Measurements from ENCODE around the gene HSPG2.

Gene HSPG2

GRCh38 chr1:21865609-21865942, 71.5 kb downstream of the HSPG2 start:
- Histone ChIP-seq H3K27ac (ENCODE audit: low read depth in 2 of 2, low read length in 2 of 2) (peak overlapping the region; percentile 1 to 65), H3K9ac (ENCODE audit: low read depth in 1 of 2, low read length in 2 of 2) (no peak overlapping the region), H3K36me3 (ENCODE audit: control insufficient read depth in 2 of 2, insufficient read depth in 2 of 2, low read length in 2 of 2) (peaks cover 24 to 30% of the 10 kb centered on the region in 2 donors), H3K4me1 (ENCODE audit: control insufficient read depth in 2 of 2, insufficient read depth in 2 of 2, low read length in 2 of 2) (peaks cover 2 to 3% of the 10 kb centered on the region in 2 donors), H3K4me3 (ENCODE audit: low read length in 2 of 2) (no peak overlapping the region), H3K27me3 (ENCODE audit: control insufficient read depth in 2 of 2, insufficient read depth in 2 of 2, low read length in 2 of 2) (no peaks in the 10 kb centered on the region), H3K9me3 (ENCODE audit: control insufficient read depth in 2 of 2, low read length in 2 of 2) (no peaks in the 10 kb centered on the region)

- Histone ChIP-seq H3K9me3 (ENCODE audit: control insufficient read depth in 2 of 2, low read length in 2 of 2) (no peaks in the 10 kb centered on the region), H3K4me1 (ENCODE audit: control insufficient read depth in 2 of 2, insufficient read depth in 2 of 2, low read length in 2 of 2) (peaks cover 0 to 2% of the 10 kb centered on the region in 2 donors), H3K36me3 (ENCODE audit: control insufficient read depth in 2 of 2, insufficient read depth in 2 of 2, low read length in 2 of 2) (peaks cover 30 to 35% of the 10 kb centered on the region in 2 donors), H3K27me3 (ENCODE audit: control insufficient read depth in 2 of 2, insufficient read depth in 2 of 2, low read length in 2 of 2) (no peaks in the 10 kb centered on the region), H3K4me3 (ENCODE audit: low read length in 2 of 2) (no peak overlapping the region), H3K9ac (ENCODE audit: low read depth in 1 of 2, low read length in 2 of 2) (no peak overlapping the region), H3K27ac (ENCODE audit: low read depth in 2 of 2, low read length in 2 of 2) (peak overlapping the region in 1 of 2 donors; percentile 65)
These were observed 72.4 kb downstream of the HSPG2 start for GRCh38 chr1:21864730-21865129.

GRCh38 chr1:21863981-21864380, 73.1 kb downstream of the HSPG2 start:
- Histone ChIP-seq H3K9me3 (ENCODE audit: control insufficient read depth in 2 of 2, low read length in 2 of 2) (no peaks in the 10 kb centered on the region), H3K27ac (ENCODE audit: low read depth in 2 of 2, low read length in 2 of 2) (no peak overlapping the region), H3K4me3 (ENCODE audit: low read length in 2 of 2) (no peak overlapping the region), H3K9ac (ENCODE audit: low read depth in 1 of 2, low read length in 2 of 2) (no peak overlapping the region), H3K4me1 (ENCODE audit: control insufficient read depth in 2 of 2, insufficient read depth in 2 of 2, low read length in 2 of 2) (peaks cover 0 to 2% of the 10 kb centered on the region in 2 donors), H3K27me3 (ENCODE audit: control insufficient read depth in 2 of 2, insufficient read depth in 2 of 2, low read length in 2 of 2) (no peaks in the 10 kb centered on the region), H3K36me3 (ENCODE audit: control insufficient read depth in 2 of 2, insufficient read depth in 2 of 2, low read length in 2 of 2) (peaks cover 34 to 41% of the 10 kb centered on the region in 2 donors)

GRCh38 chr1:21861602-21862429, 75.3 kb downstream of the HSPG2 start:
- no peak overlapping the region for H3K9ac ChIP-seq (ENCODE audit: low read depth in 1 of 2, low read length in 2 of 2)
- no peaks in the 10 kb centered on the region for H3K27me3 ChIP-seq (ENCODE audit: control insufficient read depth in 2 of 2, insufficient read depth in 2 of 2, low read length in 2 of 2)
- H3K9me3 ChIP-seq (ENCODE audit: control insufficient read depth in 2 of 2, low read length in 2 of 2), result no peaks in the 10 kb centered on the region
- peak overlapping the region in 1 of 2 donors; percentile 52 for H3K27ac ChIP-seq (ENCODE audit: low read depth in 2 of 2, low read length in 2 of 2)
- H3K4me3 ChIP-seq (ENCODE audit: low read length in 2 of 2), result no peak overlapping the region
- H3K4me1 ChIP-seq (ENCODE audit: control insufficient read depth in 2 of 2, insufficient read depth in 2 of 2, low read length in 2 of 2), result no peaks in the 10 kb centered on the region
- peaks cover 45 to 50% of the 10 kb centered on the region in 2 donors for H3K36me3 ChIP-seq (ENCODE audit: control insufficient read depth in 2 of 2, insufficient read depth in 2 of 2, low read length in 2 of 2)

GRCh38 chr1:21860971-21861370, 76.1 kb downstream of the HSPG2 start:
- Histone ChIP-seq H3K9ac (ENCODE audit: low read depth in 1 of 2, low read length in 2 of 2) (no peak overlapping the region), H3K27ac (ENCODE audit: low read depth in 2 of 2, low read length in 2 of 2) (no peak overlapping the region), H3K36me3 (ENCODE audit: control insufficient read depth in 2 of 2, insufficient read depth in 2 of 2, low read length in 2 of 2) (peaks cover 51 to 56% of the 10 kb centered on the region in 2 donors), H3K27me3 (ENCODE audit: control insufficient read depth in 2 of 2, insufficient read depth in 2 of 2, low read length in 2 of 2) (no peaks in the 10 kb centered on the region), H3K4me3 (ENCODE audit: low read length in 2 of 2) (no peak overlapping the region), H3K4me1 (ENCODE audit: control insufficient read depth in 2 of 2, insufficient read depth in 2 of 2, low read length in 2 of 2) (no peaks in the 10 kb centered on the region), H3K9me3 (ENCODE audit: control insufficient read depth in 2 of 2, low read length in 2 of 2) (no peaks in the 10 kb centered on the region)

GRCh38 chr1:21859669-21860179, 77.4 kb downstream of the HSPG2 start:
- H3K36me3 ChIP-seq (ENCODE audit: control insufficient read depth in 2 of 2, insufficient read depth in 2 of 2, low read length in 2 of 2), result peaks cover 53 to 59% of the 10 kb centered on the region in 2 donors
- no peaks in the 10 kb centered on the region for H3K4me1 ChIP-seq (ENCODE audit: control insufficient read depth in 2 of 2, insufficient read depth in 2 of 2, low read length in 2 of 2)
- H3K4me3 ChIP-seq (ENCODE audit: low read length in 2 of 2), result no peak overlapping the region
- no peak overlapping the region for H3K9ac ChIP-seq (ENCODE audit: low read depth in 1 of 2, low read length in 2 of 2)
- no peaks in the 10 kb centered on the region for H3K9me3 ChIP-seq (ENCODE audit: control insufficient read depth in 2 of 2, low read length in 2 of 2)
- no peaks in the 10 kb centered on the region for H3K27me3 ChIP-seq (ENCODE audit: control insufficient read depth in 2 of 2, insufficient read depth in 2 of 2, low read length in 2 of 2)
- no peak overlapping the region for H3K27ac ChIP-seq (ENCODE audit: low read depth in 2 of 2, low read length in 2 of 2)

- no peak overlapping the region for H3K4me3 ChIP-seq (ENCODE audit: low read length in 2 of 2)
- H3K27me3 ChIP-seq (ENCODE audit: control insufficient read depth in 2 of 2, insufficient read depth in 2 of 2, low read length in 2 of 2), result no peaks in the 10 kb centered on the region
- H3K4me1 ChIP-seq (ENCODE audit: control insufficient read depth in 2 of 2, insufficient read depth in 2 of 2, low read length in 2 of 2), result no peaks in the 10 kb centered on the region
- no peak overlapping the region for H3K27ac ChIP-seq (ENCODE audit: low read depth in 2 of 2, low read length in 2 of 2)
- H3K9ac ChIP-seq (ENCODE audit: low read depth in 1 of 2, low read length in 2 of 2), result no peak overlapping the region
- H3K36me3 ChIP-seq (ENCODE audit: control insufficient read depth in 2 of 2, insufficient read depth in 2 of 2, low read length in 2 of 2), result peaks cover 61 to 62% of the 10 kb centered on the region in 2 donors
- no peaks in the 10 kb centered on the region for H3K9me3 ChIP-seq (ENCODE audit: control insufficient read depth in 2 of 2, low read length in 2 of 2)
These were observed 79.1 kb downstream of the HSPG2 start for GRCh38 chr1:21857840-21858670.

GRCh38 chr1:21857142-21857839, 79.8 kb downstream of the HSPG2 start:
- Histone ChIP-seq H3K4me3 (ENCODE audit: low read length in 2 of 2) (no peak overlapping the region), H3K36me3 (ENCODE audit: control insufficient read depth in 2 of 2, insufficient read depth in 2 of 2, low read length in 2 of 2) (peaks cover 65 to 67% of the 10 kb centered on the region in 2 donors), H3K4me1 (ENCODE audit: control insufficient read depth in 2 of 2, insufficient read depth in 2 of 2, low read length in 2 of 2) (no peaks in the 10 kb centered on the region), H3K9me3 (ENCODE audit: control insufficient read depth in 2 of 2, low read length in 2 of 2) (no peaks in the 10 kb centered on the region), H3K9ac (ENCODE audit: low read depth in 1 of 2, low read length in 2 of 2) (no peak overlapping the region), H3K27ac (ENCODE audit: low read depth in 2 of 2, low read length in 2 of 2) (no peak overlapping the region), H3K27me3 (ENCODE audit: control insufficient read depth in 2 of 2, insufficient read depth in 2 of 2, low read length in 2 of 2) (no peaks in the 10 kb centered on the region)

GRCh38 chr1:21855257-21856096, 81.6 kb downstream of the HSPG2 start:
- H3K27ac ChIP-seq (ENCODE audit: low read depth in 2 of 2, low read length in 2 of 2), result no peak overlapping the region

More at GRCh38 chr1:21855257-21856096, 81.6 kb downstream of the HSPG2 start:
- Histone ChIP-seq H3K27me3 (ENCODE audit: control insufficient read depth in 2 of 2, insufficient read depth in 2 of 2, low read length in 2 of 2) (no peaks in the 10 kb centered on the region), H3K4me1 (ENCODE audit: control insufficient read depth in 2 of 2, insufficient read depth in 2 of 2, low read length in 2 of 2) (no peaks in the 10 kb centered on the region), H3K9me3 (ENCODE audit: control insufficient read depth in 2 of 2, low read length in 2 of 2) (no peaks in the 10 kb centered on the region), H3K9ac (ENCODE audit: low read depth in 1 of 2, low read length in 2 of 2) (no peak overlapping the region), H3K36me3 (ENCODE audit: control insufficient read depth in 2 of 2, insufficient read depth in 2 of 2, low read length in 2 of 2) (peaks cover 63 to 64% of the 10 kb centered on the region in 2 donors), H3K4me3 (ENCODE audit: low read length in 2 of 2) (no peak overlapping the region)

Data from mucosa of rectum (tissue), 2 donors.